IMR-90 (cell line): Measurements from ENCODE around the gene F11. TPM values are rescaled to one million over a fixed set of nuclear protein-coding genes. Genes with fewer than 3 reads are reported as not detected.

ENCODE experiments used
- ATAC-seq: fragments of 200-7000 bp; cut with Tn5 transposase; 2 replicates; pipeline ENCODE4 v1.9.1; 2020; ENCODE audit warnings: low read depth, mild to moderate bottlenecking, moderate library complexity
- BruUV-seq: library from RNA; stranded (reverse); fragments of 400-500 nt; replicated peaks from 2 replicates; lab custom pipeline; 2021; lab: Mats Ljungman, UMichigan
- CTCF ChIA-PET: fragments of 300-600 bp; formaldehyde crosslinking; extraction: SDS; loops from one replicate; lab custom pipeline; 2021; ENCODE audit warnings: antibody characterized with exemption; lab: Yijun Ruan, JAX
- POLR2A ChIA-PET: fragments of 300-600 bp; sonication (Branson Sonifier 250); formaldehyde crosslinking; loops from one replicate; lab custom pipeline; 2022; ENCODE audit warnings: antibody characterized with exemption; ENCODE audit not compliant: unreplicated experiment; lab: Charles Lee
- DNase-seq: peaks from one replicate; pipeline ENCODE4 v3.0.0; 2013
- H2AFZ ChIP-seq: replicated peaks from 2 replicates; pipeline ENCODE3; 2013; ENCODE audit warnings: low read length, mild to moderate bottlenecking; ENCODE audit not compliant: poor library complexity
- H2AK5ac ChIP-seq: 2 replicates; pipeline ENCODE4 v1.6.1; 2013; ENCODE audit warnings: low read depth, low read length, inconsistent platforms
- H2AK9ac ChIP-seq: replicated peaks from 2 replicates; pipeline ENCODE3; 2013; ENCODE audit warnings: mild to moderate bottlenecking, low read depth, low read length, moderate library complexity; ENCODE audit not compliant: poor library complexity
- H2BK120ac ChIP-seq: 2 replicates; pipeline ENCODE4 v1.6.1; 2013; ENCODE audit warnings: low read depth, low read length, inconsistent platforms
- H2BK15ac ChIP-seq: 3 replicates; pipeline ENCODE4 v1.6.1; 2013; ENCODE audit warnings: low read depth, low read length, inconsistent platforms
- H2BK20ac ChIP-seq: 2 replicates; pipeline ENCODE4 v1.6.1; 2013; ENCODE audit warnings: low read depth, mild to moderate bottlenecking, inconsistent platforms, low read length, moderate library complexity
- H2BK5ac ChIP-seq: 2 replicates; pipeline ENCODE4 v1.6.1; 2013; ENCODE audit warnings: mild to moderate bottlenecking, low read depth, low read length, inconsistent platforms; ENCODE audit not compliant: poor library complexity, severe bottlenecking
- H3K14ac ChIP-seq: replicated peaks from 2 replicates; pipeline ENCODE4 v1.6.1; 2013; ENCODE audit warnings: low read depth, low read length, inconsistent platforms
- H3K18ac ChIP-seq: 2 replicates; pipeline ENCODE4 v1.6.1; 2013; ENCODE audit warnings: low read depth, low read length, control low read depth
- H3K23ac ChIP-seq: 2 replicates; pipeline ENCODE4 v1.6.1; 2013; ENCODE audit warnings: low read depth, low read length, inconsistent platforms
- H3K27ac ChIP-seq: 2 replicates; pipeline ENCODE4 v1.5.1; 2013; ENCODE audit warnings: mild to moderate bottlenecking, control low read depth, low read length; ENCODE audit not compliant: insufficient read depth
- H3K27me3 ChIP-seq: 2 replicates; pipeline ENCODE4 v1.6.1; 2013; ENCODE audit warnings: low read length; ENCODE audit not compliant: control insufficient read depth, insufficient read depth
- H3K36me3 ChIP-seq: 2 replicates; pipeline ENCODE4 v1.6.1; 2013; ENCODE audit warnings: low read length, mixed read lengths; ENCODE audit not compliant: control insufficient read depth, insufficient read depth
- H3K4ac ChIP-seq: 2 replicates; pipeline ENCODE4 v1.6.1; 2013; ENCODE audit warnings: low read depth, low read length, inconsistent platforms
- H3K4me1 ChIP-seq: 2 replicates; pipeline ENCODE4 v1.6.1; 2013; ENCODE audit warnings: low read length, mixed read lengths; ENCODE audit not compliant: control insufficient read depth, insufficient read depth
- H3K4me2 ChIP-seq: 2 replicates; pipeline ENCODE4 v1.6.1; 2013; ENCODE audit warnings: low read depth, mild to moderate bottlenecking, control low read depth, low read length, moderate library complexity
- H3K4me3 ChIP-seq: 2 replicates; pipeline ENCODE4 v1.5.1; 2013; ENCODE audit warnings: low read depth, mild to moderate bottlenecking, control low read depth, low read length, moderate library complexity; ENCODE audit not compliant: insufficient read depth
- H3K56ac ChIP-seq: 2 replicates; pipeline ENCODE4 v1.6.1; 2013; ENCODE audit warnings: low read length, inconsistent platforms; ENCODE audit not compliant: insufficient read depth; ENCODE audit errors: extremely low read depth
- H3K79me1 ChIP-seq, 2 experiments: 2 replicates each; pipeline ENCODE4 v1.6.1; 2013; ENCODE audit warnings: low read length in 2 of 2, inconsistent platforms in 1 of 2, low read depth in 1 of 2
- H3K9ac ChIP-seq: 2 replicates; pipeline ENCODE4 v1.6.1; 2013; ENCODE audit warnings: low read depth, low read length, control low read depth
- H3K9me1 ChIP-seq: 2 replicates; pipeline ENCODE4 v1.6.1; 2013; ENCODE audit warnings: low read length, inconsistent platforms; ENCODE audit not compliant: insufficient read depth
- H3K9me3 ChIP-seq: 2 replicates; pipeline ENCODE4 v1.6.1; 2013; ENCODE audit warnings: low read length; ENCODE audit not compliant: control insufficient read depth, insufficient read depth
- H4K20me1 ChIP-seq: 2 replicates; pipeline ENCODE4 v1.6.1; 2013; ENCODE audit warnings: low read length, inconsistent platforms; ENCODE audit not compliant: insufficient read depth
- H4K5ac ChIP-seq: 2 replicates; pipeline ENCODE4 v1.6.1; 2013; ENCODE audit warnings: mild to moderate bottlenecking, low read depth, low read length, control low read depth
- H4K8ac ChIP-seq, 2 experiments: 2 replicates each; pipeline ENCODE4 v1.6.1; 2013; ENCODE audit warnings: low read depth in 2 of 2, low read length in 2 of 2, control low read depth in 1 of 2, inconsistent platforms in 1 of 2
- H4K91ac ChIP-seq: 2 replicates; pipeline ENCODE4 v1.6.1; 2013; ENCODE audit warnings: low read depth, low read length, inconsistent platforms; ENCODE audit not compliant: insufficient read depth
- BHLHE40 ChIP-seq: fragments of 150-350 bp; IDR thresholded peaks from 2 replicates; pipeline ENCODE4 v1.6.1; 2016; ENCODE audit warnings: mild to moderate bottlenecking, low read depth, low read length
- CEBPB ChIP-seq: IDR thresholded peaks from 2 replicates; pipeline ENCODE4 v1.6.1; 2012; ENCODE audit warnings: low read depth, low read length, improper control_type of control experiment
- CHD1 ChIP-seq: IDR thresholded peaks from 2 replicates; pipeline ENCODE4 v1.6.1; 2012; ENCODE audit warnings: low read depth, low read length, improper control_type of control experiment
- CTCF ChIP-seq: conservative IDR thresholded peaks from 2 replicates; pipeline ENCODE4 v1.5.1; 2012; ENCODE audit warnings: mild to moderate bottlenecking, low read depth, low read length, improper control_type of control experiment
- ELK1 ChIP-seq: fragments of 150-350 bp; IDR thresholded peaks from 2 replicates; pipeline ENCODE4 v1.6.1; 2016; ENCODE audit warnings: low read depth, mild to moderate bottlenecking, low read length, moderate library complexity, borderline replicate concordance
- FOS ChIP-seq: fragments of 150-350 bp; IDR thresholded peaks from 2 replicates; pipeline ENCODE4 v1.6.1; 2016; ENCODE audit warnings: low read depth, low read length
- MAFK ChIP-seq: IDR thresholded peaks from 2 replicates; pipeline ENCODE4 v1.6.1; 2012; ENCODE audit warnings: low read depth, low read length, improper control_type of control experiment
- MAZ ChIP-seq: IDR thresholded peaks from 2 replicates; pipeline ENCODE4 v1.6.1; 2012; ENCODE audit warnings: low read depth, mild to moderate bottlenecking, low read length, improper control_type of control experiment, moderate library complexity, borderline replicate concordance
- MXI1 ChIP-seq: IDR thresholded peaks from 2 replicates; pipeline ENCODE4 v1.6.1; 2012; ENCODE audit warnings: low read depth, mild to moderate bottlenecking, low read length, moderate library complexity, borderline replicate concordance
- NFE2L2 ChIP-seq: fragments of 150-350 bp; IDR thresholded peaks from 2 replicates; pipeline ENCODE4 v1.6.1; 2016; ENCODE audit warnings: low read depth, mild to moderate bottlenecking, low read length
- POLR2A ChIP-seq: IDR thresholded peaks from 2 replicates; pipeline ENCODE4 v1.6.1; 2012; ENCODE audit warnings: mild to moderate bottlenecking, low read depth, low read length
- RAD21 ChIP-seq: IDR thresholded peaks from 2 replicates; pipeline ENCODE4 v1.6.1; 2012; ENCODE audit warnings: low read length, improper control_type of control experiment
- RCOR1 ChIP-seq: IDR thresholded peaks from 2 replicates; pipeline ENCODE4 v1.6.1; 2012; ENCODE audit warnings: mild to moderate bottlenecking, low read length, improper control_type of control experiment; ENCODE audit not compliant: insufficient replicate concordance
- RFX5 ChIP-seq: IDR thresholded peaks from 2 replicates; pipeline ENCODE4 v1.8.0; 2012; ENCODE audit warnings: low read depth, mild to moderate bottlenecking, low read length, moderate library complexity
- SMC3 ChIP-seq: fragments of 150-350 bp; IDR thresholded peaks from 2 replicates; pipeline ENCODE4 v1.6.1; 2016; ENCODE audit warnings: low read depth, mild to moderate bottlenecking, antibody characterized with exemption, low read length, moderate library complexity
- WGBS, 2 experiments: methylation state at CpG; one replicate each; pipeline versions ENCODE4 v1.1.5 to v1.1.7; 2013; ENCODE audit warnings: missing lambda C conversion rate in 2 of 2; ENCODE audit not compliant: insufficient read length in 1 of 2; ENCODE audit errors: extremely low coverage in 2 of 2; 5-methylcytosine and 5-hydroxymethylcytosine counted together
- dilution Hi-C: fragments of 300-500 bp; cut with HindIII; formaldehyde crosslinking; loops from one replicate; pipeline ENCODE4 v1.14.3; 2018; ENCODE audit warnings: low sequenced_read_pairs; ENCODE audit not compliant: unreplicated experiment
- in situ Hi-C: fragments of 300-500 bp; cut with MboI; formaldehyde crosslinking; loops from 3 replicates; pipeline ENCODE4 v1.14.3; 2019; ENCODE audit warnings: low sequenced_read_pairs, inconsistent platforms, mixed read lengths
- intact Hi-C: fragments of 100-400 bp; cut with micrococcal nuclease; formaldehyde crosslinking; loops from 2 replicates; pipeline ENCODE4 v1.10.0; 2022
- polyA plus RNA-seq, 3 experiments: library from polyadenylated mRNA; depleted of rRNA; stranded (reverse); fragments of >200 nt; gene quantifications; 2 replicates each; pipeline ENCODE4 v1.2.3, GENCODE V29; 2012; ENCODE audit warnings: low replicate concordance in 1 of 3
- total RNA-seq: library from RNA; depleted of rRNA; stranded (reverse); fragments of >200 nt; gene quantifications from 2 replicates; pipeline ENCODE4 v1.2.3, GENCODE V29; 2012
- TF ChIP-seq, protein P1 (sequence below): fragments of 150-350 bp; IDR thresholded peaks from 2 replicates; pipeline ENCODE4 v1.6.1; 2017; ENCODE audit warnings: mild to moderate bottlenecking, antibody characterized with exemption, low read length, low read depth

F11 gene
- total and polyA plus RNA-seq, 2 of the 4 experiments (the other 2 are of a cell fraction): not detected

DNA sequence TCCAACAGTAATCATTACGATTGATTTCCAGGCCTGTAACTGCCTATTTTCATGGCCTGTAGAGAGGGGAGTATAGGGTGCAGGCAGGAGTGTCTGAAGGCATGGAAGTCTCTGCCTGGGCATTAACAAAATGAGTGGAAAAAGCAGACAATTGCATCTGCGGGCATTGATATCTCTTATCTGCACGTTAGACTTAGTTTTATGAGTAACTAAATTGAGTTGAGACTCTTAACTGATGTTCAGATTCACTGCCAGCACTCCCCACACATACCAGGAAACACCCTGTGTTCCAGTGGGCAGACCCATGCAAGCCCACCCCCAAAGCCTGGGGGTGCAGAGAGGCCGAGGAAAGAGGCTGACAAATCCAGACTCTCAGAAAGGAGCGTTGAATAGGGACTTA is 33.3 kb downstream of the F11 start:
- H4K8ac ChIP-seq: no peak overlapping the region
- no peaks in the 10 kb centered on the region for H3K9me1 ChIP-seq
- no peak overlapping the region for H2AK9ac ChIP-seq
- H3K4ac ChIP-seq: no peak overlapping the region
- in situ Hi-C loops: loop anchor here (10.0 kb wide), 1 partner anchor 286 kb away; no protein-coding TSS in a partner anchor
- no peak overlapping the region for H2AFZ ChIP-seq
- WGBS, 2 experiments: no CpG with 5 or more reads among the region's 5 CpGs
- no peak overlapping the region for H2BK5ac ChIP-seq
- no peak for ATAC-seq
- BruUV-seq: no TSS peak
- POLR2A ChIA-PET: no interaction called here
- H3K4me1 ChIP-seq: no peaks in the 10 kb centered on the region
- intact Hi-C loops: loop anchor here (10.0 kb wide), 1 partner anchor 426 kb away; the partner anchor contains the start of gene FAT1
- no peaks in the 10 kb centered on the region for H4K20me1 ChIP-seq
- no peak for TF ChIP-seq CEBPB
- TF ChIP-seq RCOR1: no peak
- no peak for TF ChIP-seq ELK1
- TF ChIP-seq FOS: no peak
- no peak for TF ChIP-seq BHLHE40
- TF ChIP-seq CTCF: no peak
- TF ChIP-seq, protein P1, sequence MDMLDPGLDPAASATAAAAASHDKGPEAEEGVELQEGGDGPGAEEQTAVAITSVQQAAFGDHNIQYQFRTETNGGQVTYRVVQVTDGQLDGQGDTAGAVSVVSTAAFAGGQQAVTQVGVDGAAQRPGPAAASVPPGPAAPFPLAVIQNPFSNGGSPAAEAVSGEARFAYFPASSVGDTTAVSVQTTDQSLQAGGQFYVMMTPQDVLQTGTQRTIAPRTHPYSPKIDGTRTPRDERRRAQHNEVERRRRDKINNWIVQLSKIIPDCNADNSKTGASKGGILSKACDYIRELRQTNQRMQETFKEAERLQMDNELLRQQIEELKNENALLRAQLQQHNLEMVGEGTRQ: no peak
- no peak for TF ChIP-seq POLR2A
- no peak for TF ChIP-seq SMC3
- no peak for TF ChIP-seq RAD21
- TF ChIP-seq MXI1: no peak
- no peak for TF ChIP-seq MAZ
- no peak for TF ChIP-seq CHD1
- no peak for TF ChIP-seq MAFK
- TF ChIP-seq NFE2L2: no peak
- TF ChIP-seq RFX5: no peak
- H3K9me3 ChIP-seq: no peaks in the 10 kb centered on the region
- H3K27ac ChIP-seq: no peak overlapping the region
- no peak for DNase-seq
- H3K36me3 ChIP-seq: no peaks in the 10 kb centered on the region
- peaks cover 1% of the 10 kb centered on the region; the same call in 1 of the 2 replicates for H3K27me3 ChIP-seq
- no peak overlapping the region for H2BK120ac ChIP-seq
- no peak overlapping the region for H2BK20ac ChIP-seq
- H3K4me3 ChIP-seq: no peak overlapping the region
- no peak overlapping the region for H3K56ac ChIP-seq
- no peak overlapping the region for H3K18ac ChIP-seq
- no peak overlapping the region for H3K4me2 ChIP-seq
- no peak overlapping the region for H4K5ac ChIP-seq
- dilution Hi-C loops: no loop called here
- CTCF ChIA-PET: no interaction called here
- H2BK15ac ChIP-seq: no peak overlapping the region
- H2AK5ac ChIP-seq: no peak overlapping the region
- no peak overlapping the region for H4K91ac ChIP-seq
- no peak overlapping the region for H3K9ac ChIP-seq
- no peak overlapping the region for H3K14ac ChIP-seq
- no peaks in the 10 kb centered on the region for H3K79me1 ChIP-seq
- no peak overlapping the region for H3K23ac ChIP-seq
